GM12875 (cell line): Measurements from ENCODE around the gene SLC12A7.

Source experiments
- H3K4me3 ChIP-seq: one replicate; pipeline ENCODE4 v1.5.1; 2011; ENCODE audit warnings: low read depth, low read length, control low read depth
- CTCF ChIP-seq: IDR thresholded peaks from 2 replicates; pipeline ENCODE4 v1.5.1; 2011; ENCODE audit warnings: low read depth, mild to moderate bottlenecking, control low read depth, inconsistent platforms, low read length, moderate library complexity, borderline replicate concordance; ENCODE audit not compliant: insufficient read depth

The SLC12A7 gene

GRCh38 chr5:1042626-1043025 is 69.2 kb downstream of the SLC12A7 start:
- no peak for TF ChIP-seq CTCF
- no peak overlapping the region for H3K4me3 ChIP-seq

- TF ChIP-seq CTCF = no peak
These were observed 70.4 kb downstream of the SLC12A7 start for GRCh38 chr5:1041225-1042143.

GRCh38 chr5:1040571-1040970 is 71.3 kb downstream of the SLC12A7 start:
- no peak overlapping the region for H3K4me3 ChIP-seq
- TF ChIP-seq CTCF = no peak

More at GRCh38 chr5:1041225-1042143, 70.4 kb downstream of the SLC12A7 start:
- no peak overlapping the region for H3K4me3 ChIP-seq

GRCh38 chr5:1039706-1040260 is 72.1 kb downstream of the SLC12A7 start:
- no peak for TF ChIP-seq CTCF
- no peak overlapping the region for H3K4me3 ChIP-seq

GRCh38 chr5:1039210-1039548 is 72.7 kb downstream of the SLC12A7 start:
- TF ChIP-seq CTCF = no peak
- H3K4me3 ChIP-seq = no peak overlapping the region

GRCh38 chr5:1038417-1039209 is 73.2 kb downstream of the SLC12A7 start:
- no peak overlapping the region for H3K4me3 ChIP-seq
- no peak for TF ChIP-seq CTCF
